Psoas muscle (tissue), 8 donors: ENCODE measurements around the gene RETN. TPM values are rescaled to one million over a fixed set of nuclear protein-coding genes. Genes with fewer than 3 reads are reported as not detected.

Source experiments
- ATAC-seq, 4 donors: fragments of 200-7000 bp; cut with Tn5 transposase; one replicate each; pipeline ENCODE4 v1.9.1; 2020; ENCODE audit warnings: moderate library complexity in 3 of 4, mild to moderate bottlenecking in 2 of 4
- DNase-seq, 2 donors: peaks; one replicate each; pipeline ENCODE4 v3.0.0-alpha.2; 2020
- H3K27ac ChIP-seq: fragments of 200-600 bp; one replicate; pipeline ENCODE4 v1.8.0; 2022
- H3K27me3 ChIP-seq, 3 donors: fragments of 200-600 bp in 1 of 3; one replicate each; pipeline versions ENCODE4 v1.6.1 to v1.8.0; 2013 to 2022; ENCODE audit warnings: low read length in 2 of 3, mild to moderate bottlenecking in 2 of 3, moderate library complexity in 1 of 3; ENCODE audit not compliant: insufficient read depth in 3 of 3
- H3K36me3 ChIP-seq, 2 donors: fragments of 200-600 bp in 1 of 2; one replicate each; pipeline versions ENCODE4 v1.6.1 to v1.8.0; 2013 to 2022; ENCODE audit warnings: low read depth in 1 of 2, mild to moderate bottlenecking in 1 of 2, moderate library complexity in 1 of 2; ENCODE audit not compliant: insufficient read depth in 1 of 2
- H3K4me1 ChIP-seq: fragments of 200-600 bp; one replicate; pipeline ENCODE4 v1.8.0; 2022
- H3K4me3 ChIP-seq: fragments of 200-600 bp; one replicate; pipeline ENCODE4 v1.8.0; 2022; ENCODE audit warnings: mild to moderate bottlenecking
- H3K9me3 ChIP-seq: fragments of 200-600 bp; one replicate; pipeline ENCODE4 v1.8.0; 2022
- WGBS, 3 donors: extraction: QIAGEN DNeasy Blood & Tissue Kit; methylation state at CpG; one replicate each; pipeline versions ENCODE4 v1.1.6 to v1.1.7; 2013; 5-methylcytosine and 5-hydroxymethylcytosine counted together
- intact Hi-C, 2 donors: fragments of 100-400 bp; cut with DNase I; formaldehyde crosslinking; loops; one replicate each; pipeline versions ENCODE4 v1.11.0 to v1.14.2; 2022
- polyA plus RNA-seq, 3 donors: library from polyadenylated mRNA; stranded (reverse); fragments of 200-250 nt; gene quantifications; one replicate each; pipeline ENCODE4 v1.2.3, GENCODE V29; 2013
- total RNA-seq, 4 donors: library from RNA; stranded (reverse); fragmentation: NEBNext Ultra II Directional in 2 of 4; extraction: Animal tissue kit (Norgen Biotek cat#: 25700) in 2 of 4; gene quantifications; one replicate each; pipeline versions ENCODE4 v1.2.1 to v1.2.4, GENCODE V29; 2021 to 2023
- TF ChIP-seq, protein P1 (sequence below): fragments of 200-600 bp; IDR thresholded peaks from one replicate; pipeline ENCODE4 v1.8.0; 2022; ENCODE audit warnings: antibody characterized with exemption
- donor health status: healthy with polysubstance abuse.
- donor health status: DM: no; HTN: no; CAD: no; lungs with moderate emphysema.
- donor health status: Bipolar disorder and iron deficiency.
- donor health status: healthy.
- donor health status: DM: yes; HTN: yes; CAD: no.
- donor health status: DM: no; HTN: no; CAD: no.
- donor health status: DM: no; HTN: no; CAD: no.
- donor health status: DM: yes; HTN: yes; CAD: no.

Gene RETN
- total and polyA plus RNA-seq, 7 donors, result 0.46 to 4.7 (median 0.57) TPM; not detected in 2

DNA sequence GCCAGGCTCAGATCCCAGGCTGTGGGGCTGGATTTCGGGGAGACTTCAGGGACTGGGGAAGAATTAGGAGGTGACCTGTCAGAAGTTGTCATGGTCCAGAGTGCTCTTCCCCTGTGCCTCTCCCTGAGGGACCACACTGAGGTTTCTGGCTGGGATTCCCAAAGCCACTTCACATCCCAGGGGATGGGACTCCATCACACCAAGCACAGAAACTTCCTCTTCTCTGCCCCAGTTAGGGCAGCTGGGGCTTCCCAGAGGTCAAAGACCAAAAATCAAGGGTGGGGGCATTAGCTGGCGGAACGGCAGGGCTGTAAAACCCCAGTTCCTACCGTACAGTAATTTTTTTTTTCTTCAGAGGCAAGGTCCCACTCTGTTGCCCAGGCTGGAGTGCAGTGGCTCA, 25.6 kb downstream of the RETN start:
- Histone ChIP-seq H3K36me3 (no peaks in the 10 kb centered on the region), H3K4me3 (no peak overlapping the region), H3K4me1 (no peaks in the 10 kb centered on the region), H3K27me3 (peaks cover 0 to 17% (median 11%) of the 10 kb centered on the region in 3 donors), H3K27ac (no peak overlapping the region), H3K9me3 (no peaks in the 10 kb centered on the region)
- no peak for DNase-seq
- no peak for ATAC-seq
- intact Hi-C loops, result no loop called here
- TF ChIP-seq, protein P1, sequence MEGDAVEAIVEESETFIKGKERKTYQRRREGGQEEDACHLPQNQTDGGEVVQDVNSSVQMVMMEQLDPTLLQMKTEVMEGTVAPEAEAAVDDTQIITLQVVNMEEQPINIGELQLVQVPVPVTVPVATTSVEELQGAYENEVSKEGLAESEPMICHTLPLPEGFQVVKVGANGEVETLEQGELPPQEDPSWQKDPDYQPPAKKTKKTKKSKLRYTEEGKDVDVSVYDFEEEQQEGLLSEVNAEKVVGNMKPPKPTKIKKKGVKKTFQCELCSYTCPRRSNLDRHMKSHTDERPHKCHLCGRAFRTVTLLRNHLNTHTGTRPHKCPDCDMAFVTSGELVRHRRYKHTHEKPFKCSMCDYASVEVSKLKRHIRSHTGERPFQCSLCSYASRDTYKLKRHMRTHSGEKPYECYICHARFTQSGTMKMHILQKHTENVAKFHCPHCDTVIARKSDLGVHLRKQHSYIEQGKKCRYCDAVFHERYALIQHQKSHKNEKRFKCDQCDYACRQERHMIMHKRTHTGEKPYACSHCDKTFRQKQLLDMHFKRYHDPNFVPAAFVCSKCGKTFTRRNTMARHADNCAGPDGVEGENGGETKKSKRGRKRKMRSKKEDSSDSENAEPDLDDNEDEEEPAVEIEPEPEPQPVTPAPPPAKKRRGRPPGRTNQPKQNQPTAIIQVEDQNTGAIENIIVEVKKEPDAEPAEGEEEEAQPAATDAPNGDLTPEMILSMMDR, result no peak
- 37 to 44% (median 42%) methylated on average over 4 of the region's 4 CpGs for WGBS, 3 donors

DNA sequence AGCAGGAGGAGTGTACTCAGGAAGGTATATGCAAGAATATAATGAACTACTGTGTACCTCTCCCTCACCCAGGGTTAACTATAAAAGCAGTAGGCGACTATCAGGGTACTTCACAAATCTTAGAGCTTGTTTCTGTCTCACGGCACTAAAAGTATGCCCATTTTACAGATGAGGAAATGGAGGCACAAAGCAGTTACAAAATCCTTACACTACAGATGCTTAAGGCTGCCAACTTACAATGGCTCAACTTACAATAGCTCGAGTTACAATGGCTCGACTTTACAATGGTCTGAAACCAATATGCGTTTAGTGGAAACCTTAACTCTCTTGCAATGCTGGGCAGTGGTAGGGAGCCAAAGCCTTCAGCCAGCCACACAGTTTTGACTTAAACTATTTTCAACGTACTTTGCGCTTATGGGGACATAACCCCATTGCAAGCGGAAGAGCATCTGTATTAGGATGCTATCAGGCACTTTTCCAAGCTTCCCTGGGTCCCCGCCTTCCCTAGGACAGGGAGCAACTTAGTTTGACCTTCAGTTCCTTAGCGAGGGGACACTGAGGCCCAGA, 29.0 kb downstream of the RETN start:
- intact Hi-C loops, result no loop called here
- H3K27me3 ChIP-seq, result peaks cover 0 to 34% (median 9%) of the 10 kb centered on the region in 3 donors
- H3K9me3 ChIP-seq, result no peaks in the 10 kb centered on the region
- TF ChIP-seq, protein P1, result no peak
- ATAC-seq (no peak), DNase-seq (no peak)
- WGBS, 3 donors, result 63 to 71% (median 70%) methylated on average over 10 of the region's 10 CpGs
- no peaks in the 10 kb centered on the region for H3K36me3 ChIP-seq
- no peak overlapping the region for H3K27ac ChIP-seq
- H3K4me1 ChIP-seq, result no peaks in the 10 kb centered on the region
- no peak overlapping the region for H3K4me3 ChIP-seq

DNA sequence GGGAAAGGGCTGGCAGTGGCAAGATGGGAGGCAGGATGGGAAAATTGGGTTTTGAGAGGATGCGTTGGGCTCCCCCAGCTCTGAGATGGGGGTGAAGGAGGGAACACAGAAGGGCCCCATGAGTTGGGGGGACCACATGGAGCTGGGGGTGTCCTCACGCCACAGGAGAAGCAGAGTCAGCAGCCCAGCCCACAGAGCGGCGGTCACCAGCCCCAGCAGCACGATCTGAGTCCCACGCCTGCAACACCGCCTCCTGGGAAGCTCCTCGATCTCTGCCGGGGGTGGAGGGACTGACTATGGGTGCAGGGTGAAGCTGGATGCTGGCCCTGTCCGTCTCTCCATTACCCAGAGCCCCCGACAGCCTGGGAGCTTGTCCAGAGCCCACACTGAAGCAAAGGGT, 29.7 kb downstream of the RETN start:
- Histone ChIP-seq H3K9me3 (no peaks in the 10 kb centered on the region), H3K4me3 (no peak overlapping the region), H3K4me1 (no peaks in the 10 kb centered on the region), H3K36me3 (no peaks in the 10 kb centered on the region), H3K27me3 (peaks cover 0 to 39% (median 9%) of the 10 kb centered on the region in 3 donors), H3K27ac (no peak overlapping the region)
- intact Hi-C loops, result no loop called here
- DNase-seq, result no peak
- ATAC-seq, result no peak
- WGBS, 3 donors, result 15 to 22% (median 18%) methylated on average over 11 of the region's 11 CpGs
- TF ChIP-seq, protein P1, result no peak

DNA sequence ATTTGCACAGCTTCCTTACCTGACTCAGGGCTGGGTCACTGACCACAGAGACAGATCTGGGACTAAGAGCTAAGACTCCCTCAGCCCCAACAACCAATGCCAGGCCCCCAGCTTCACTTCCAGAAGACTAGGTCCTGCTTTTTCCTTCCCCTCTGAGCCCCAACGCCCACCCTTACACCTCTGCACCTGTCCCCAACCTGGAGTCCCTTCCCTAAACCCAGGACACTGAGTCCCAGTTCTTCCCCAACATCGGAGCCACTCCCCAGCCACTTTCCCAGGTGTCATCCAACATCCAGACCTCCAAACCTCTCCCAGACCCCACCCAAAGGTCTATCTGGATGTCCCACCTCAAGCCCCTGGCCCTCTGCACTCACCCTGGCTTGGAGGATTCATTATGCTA, 30.2 kb downstream of the RETN start:
- H3K27ac ChIP-seq, result no peak overlapping the region
- H3K4me1 ChIP-seq, result no peaks in the 10 kb centered on the region
- TF ChIP-seq, protein P1, result no peak
- H3K9me3 ChIP-seq, result no peaks in the 10 kb centered on the region
- peaks cover 0 to 39% (median 9%) of the 10 kb centered on the region in 3 donors for H3K27me3 ChIP-seq
- no peaks in the 10 kb centered on the region for H3K36me3 ChIP-seq
- WGBS, 3 donors, result 28 to 36% (median 35%) methylated on average over 2 of the region's 2 CpGs
- intact Hi-C loops, result no loop called here
- ATAC-seq (no peak), DNase-seq (no peak)
- H3K4me3 ChIP-seq, result no peak overlapping the region
